ENCODE results near the gene LRRC10. TPM values are rescaled to one million over a fixed set of nuclear protein-coding genes. Genes with fewer than 3 reads are reported as not detected.

The LRRC10 gene
- total and polyA plus RNA-seq, 5 experiments from 2014 or later = not detected

- no peaks in the 10 kb centered on the region for H3K9me3 Mint-ChIP-seq
- no peak for ATAC-seq
These were observed 31.7 kb downstream of the LRRC10 start for GRCh38 chr12:69579029-69579428.

GRCh38 chr12:69578283-69578682, 32.4 kb downstream of the LRRC10 start:
- ATAC-seq = no peak

More at GRCh38 chr12:69579029-69579428, 31.7 kb downstream of the LRRC10 start:
- Mint-ChIP-seq H3K4me1 (peaks cover 0 to 2% (median 0%) of the 10 kb centered on the region in 4 donors), H3K4me3 (no peak overlapping the region), H3K27me3 (no peaks in the 10 kb centered on the region), H3K27ac (no peak overlapping the region), H3K36me3 (peaks cover 0 to 24% (median 12%) of the 10 kb centered on the region in 3 donors)
- POLR2A ChIA-PET = interaction anchor here (1.0 kb wide), 1 partner anchor 247 kb away, joined by 3 read pairs; no protein-coding TSS in a partner anchor
- DNase-seq = no peak

GRCh38 chr12:69575346-69575745, 35.4 kb downstream of the LRRC10 start:
- no peaks in the 10 kb centered on the region for H3K9me3 Mint-ChIP-seq
- peaks cover 0 to 2% (median 0%) of the 10 kb centered on the region in 4 donors for H3K4me1 Mint-ChIP-seq
- no peaks in the 10 kb centered on the region for H3K27me3 Mint-ChIP-seq
- no peak overlapping the region for H3K4me3 Mint-ChIP-seq
- ATAC-seq = no peak
- no peak overlapping the region for H3K27ac Mint-ChIP-seq
- POLR2A ChIA-PET = no interaction called here
- DNase-seq = no peak
- H3K36me3 Mint-ChIP-seq = peaks cover 8 to 53% (median 20%) of the 10 kb centered on the region in 3 donors

More at GRCh38 chr12:69578283-69578682, 32.4 kb downstream of the LRRC10 start:
- no peak for DNase-seq
- no peaks in the 10 kb centered on the region for H3K9me3 Mint-ChIP-seq
- POLR2A ChIA-PET = no interaction called here
- H3K36me3 Mint-ChIP-seq = peaks cover 0 to 30% (median 15%) of the 10 kb centered on the region in 3 donors
- peaks cover 0 to 2% (median 0%) of the 10 kb centered on the region in 4 donors for H3K4me1 Mint-ChIP-seq
- H3K27me3 Mint-ChIP-seq = no peaks in the 10 kb centered on the region
- H3K4me3 Mint-ChIP-seq = no peak overlapping the region
- H3K27ac Mint-ChIP-seq = peak overlapping the region in 1 of 10 donors; percentile 56

- POLR2A ChIA-PET = interaction anchor here (0.7 to 2.0 kb wide), 2 partner anchors 212 to 280 kb away, joined by 3 to 6 read pairs; no protein-coding TSS in a partner anchor
- DNase-seq (peak; percentile 11 to 70 (median 56)), ATAC-seq (peak; percentile 77 to 80)
- no peaks in the 10 kb centered on the region for H3K9me3 Mint-ChIP-seq
- H3K4me3 Mint-ChIP-seq = no peak overlapping the region
- peak overlapping the region in 1 of 10 donors; percentile 46 for H3K27ac Mint-ChIP-seq
- peaks cover 8 to 64% (median 20%) of the 10 kb centered on the region in 3 donors for H3K36me3 Mint-ChIP-seq
- no peaks in the 10 kb centered on the region for H3K4me1 Mint-ChIP-seq
- H3K27me3 Mint-ChIP-seq = no peaks in the 10 kb centered on the region
These were observed 39.9 kb downstream of the LRRC10 start for GRCh38 chr12:69570545-69571399.

- Mint-ChIP-seq H3K4me1 (no peaks in the 10 kb centered on the region), H3K36me3 (peaks cover 8 to 58% (median 17%) of the 10 kb centered on the region in 3 donors), H3K9me3 (no peaks in the 10 kb centered on the region), H3K4me3 (no peak overlapping the region), H3K27ac (peak overlapping the region in 7 of 10 donors; percentile 0 to 69 (median 40)), H3K27me3 (no peaks in the 10 kb centered on the region)
- POLR2A ChIA-PET = interaction anchor here (2.0 kb wide), 1 partner anchor 279 kb away, joined by 6 read pairs; no protein-coding TSS in a partner anchor
- DNase-seq = no peak
- ATAC-seq = no peak
These were observed 40.6 kb downstream of the LRRC10 start for GRCh38 chr12:69570000-69570516.

- Mint-ChIP-seq H3K27me3 (no peaks in the 10 kb centered on the region), H3K9me3 (no peaks in the 10 kb centered on the region), H3K4me1 (no peaks in the 10 kb centered on the region), H3K36me3 (peaks cover 8 to 50% (median 9%) of the 10 kb centered on the region in 3 donors), H3K4me3 (no peak overlapping the region), H3K27ac (peak overlapping the region in 8 of 10 donors; percentile 1 to 69 (median 36))
- no peak for ATAC-seq
- POLR2A ChIA-PET = no interaction called here
- DNase-seq = no peak
These were observed 41.5 kb downstream of the LRRC10 start for GRCh38 chr12:69569236-69569635.

- Mint-ChIP-seq H3K36me3 (peaks cover 0 to 28% (median 8%) of the 10 kb centered on the region in 3 donors), H3K27me3 (no peaks in the 10 kb centered on the region), H3K27ac (peak overlapping the region in 6 of 10 donors; percentile 5 to 55 (median 14)), H3K9me3 (no peaks in the 10 kb centered on the region), H3K4me3 (no peak overlapping the region), H3K4me1 (peaks cover 0 to 1% (median 0%) of the 10 kb centered on the region in 4 donors)
- POLR2A ChIA-PET = interaction anchor here (0.6 kb wide), 1 partner anchor 210 kb away, joined by 8 read pairs; no protein-coding TSS in a partner anchor
- ATAC-seq (no peak), DNase-seq (no peak)
These were observed 44.1 kb downstream of the LRRC10 start for GRCh38 chr12:69566603-69567002.

GRCh38 chr12:69563166-69563762, 47.4 kb downstream of the LRRC10 start:
- peaks cover 0 to 6% (median 2%) of the 10 kb centered on the region in 4 donors for H3K4me1 Mint-ChIP-seq
- no peaks in the 10 kb centered on the region for H3K9me3 Mint-ChIP-seq
- no peak overlapping the region for H3K4me3 Mint-ChIP-seq
- no peak overlapping the region for H3K27ac Mint-ChIP-seq
- DNase-seq = no peak
- H3K27me3 Mint-ChIP-seq = no peaks in the 10 kb centered on the region
- H3K36me3 Mint-ChIP-seq = peaks cover 0 to 10% (median 0%) of the 10 kb centered on the region in 3 donors
- POLR2A ChIA-PET = interaction anchor here (0.6 to 0.9 kb wide), 2 partner anchors 9 to 72 kb away, joined by 3 to 7 read pairs; no protein-coding TSS in a partner anchor
- no peak for ATAC-seq

Small RNAs within 50 kb of the gene (microRNA-seq; reads per million reads assigned to microRNA genes)
- gene MIR3913-1 (ENCODE audit: borderline microRNAs expressed) = not detected
- gene MIR3913-2 (ENCODE audit: borderline microRNAs expressed) = not detected

Other genes starting within 250 kb of the LRRC10 start
- gene FRS2, start 140.5 kb downstream of the LRRC10 start, total RNA-seq = 10 to 100 TPM; 27.2 to 33.5 TPM
- 10 to 100 TPM; 11.1 to 12.3 (median 11.6) TPM for gene FRS2, start 140.5 kb downstream of the LRRC10 start, polyA plus RNA-seq
- gene CCT2, start 25.4 kb downstream of the LRRC10 start, total RNA-seq = 100 to 1,000 TPM; 156 to 163 TPM
- 100 to 1,000 TPM; 169 to 193 (median 182) TPM for gene CCT2, start 25.4 kb downstream of the LRRC10 start, polyA plus RNA-seq
- not detected for gene BEST3, start 88.4 kb upstream of the LRRC10 start, total RNA-seq
- gene BEST3, start 88.4 kb upstream of the LRRC10 start, polyA plus RNA-seq = not detected
- 10 to 100 TPM; 27.3 to 37.9 TPM for gene RAB3IP, start 128.0 kb upstream of the LRRC10 start, total RNA-seq
- gene RAB3IP, start 128.0 kb upstream of the LRRC10 start, polyA plus RNA-seq = 10 to 100 TPM; 34.4 to 38.8 (median 37.6) TPM
- gene MYRFL, start 214.3 kb upstream of the LRRC10 start, total RNA-seq = not detected
- gene MYRFL, start 214.3 kb upstream of the LRRC10 start, polyA plus RNA-seq = not detected

All from naive thymus-derived CD8-positive, alpha-beta T cell (primary cell).